CD4-positive, alpha-beta T cell treated with Interleukin-12 subunit alpha and Interleukin-12 subunit beta, for 1 hour (primary cell): ENCODE results near the gene PLEKHA4.
"Not testable (repeated sequence)": the region's sequence is repeated elsewhere in the genome, so short reads cannot be mapped to it uniquely, and the experiment has no call there.

Experiments used
- DNase-seq: peaks from one replicate; pipeline ENCODE4 v3.0.0-alpha.2; 2020

PLEKHA4 gene

GRCh38 chr19:48861313-48861712, 7.1 kb downstream of the PLEKHA4 start:
- DNase-seq, result no peak

GRCh38 chr19:48859711-48860572, 8.5 kb downstream of the PLEKHA4 start:
- DNase-seq, result peak; percentile 30

GRCh38 chr19:48858984-48859710, 9.3 kb downstream of the PLEKHA4 start:
- DNase-seq, result peak; percentile 88

- DNase-seq, result no peak
Measured at GRCh38 chr19:48856921-48857320, 11.5 kb downstream of the PLEKHA4 start.

- DNase-seq, result no peak
Measured at GRCh38 chr19:48854103-48854502, 14.3 kb downstream of the PLEKHA4 start.

- no peak for DNase-seq
Measured at GRCh38 chr19:48853483-48853882, 14.9 kb downstream of the PLEKHA4 start.

GRCh38 chr19:48852292-48852691, 16.1 kb downstream of the PLEKHA4 start:
- DNase-seq, result no peak

- not testable (repeated sequence) for DNase-seq
Measured at GRCh38 chr19:48846659-48847058, 21.8 kb downstream of the PLEKHA4 start.

- DNase-seq, result no peak
Measured at GRCh38 chr19:48845384-48845783, 23.0 kb downstream of the PLEKHA4 start.

GRCh38 chr19:48844472-48844871, 23.9 kb downstream of the PLEKHA4 start:
- DNase-seq, result no peak

GRCh38 chr19:48842789-48843162, 25.6 kb downstream of the PLEKHA4 start:
- DNase-seq, result peak; percentile 66

GRCh38 chr19:48841571-48841970, 26.8 kb downstream of the PLEKHA4 start:
- DNase-seq, result no peak

GRCh38 chr19:48841047-48841446, 27.4 kb downstream of the PLEKHA4 start:
- DNase-seq, result no peak

- DNase-seq, result no peak
Measured at GRCh38 chr19:48837687-48838086, 30.7 kb downstream of the PLEKHA4 start.

GRCh38 chr19:48837051-48837524, 31.3 kb downstream of the PLEKHA4 start:
- peak; percentile 84 for DNase-seq

GRCh38 chr19:48836089-48837017, 32.1 kb downstream of the PLEKHA4 start, which contains the start of gene HSD17B14:
Gene HSD17B14, minus strand, starts transcription at chr19:48836491. Its CDS starts 80 bp downstream, at chr19:48836411.
- DNase-seq, result no peak

- peak; percentile 93 for DNase-seq
Measured at GRCh38 chr19:48835734-48836088, 32.7 kb downstream of the PLEKHA4 start.

GRCh38 chr19:48833977-48834376, 34.4 kb downstream of the PLEKHA4 start:
- DNase-seq, result no peak

- DNase-seq, result no peak
Measured at GRCh38 chr19:48833049-48833448, 35.4 kb downstream of the PLEKHA4 start.

GRCh38 chr19:48830965-48831364, 37.5 kb downstream of the PLEKHA4 start:
- no peak for DNase-seq

GRCh38 chr19:48830088-48830487, 38.3 kb downstream of the PLEKHA4 start:
- DNase-seq, result no peak

- no peak for DNase-seq
Measured at GRCh38 chr19:48826606-48827020, 41.8 kb downstream of the PLEKHA4 start.

- no peak for DNase-seq
Measured at GRCh38 chr19:48822514-48822913, 45.9 kb downstream of the PLEKHA4 start.
